ENCODE results near the gene MYZAP.
A peak's percentile ranks its signal among the peaks of the same experiment; 100 is the strongest.
"Not testable (repeated sequence)": the region's sequence is repeated elsewhere in the genome, so short reads cannot be mapped to it uniquely, and the experiment has no call there.

The MYZAP gene

DNA sequence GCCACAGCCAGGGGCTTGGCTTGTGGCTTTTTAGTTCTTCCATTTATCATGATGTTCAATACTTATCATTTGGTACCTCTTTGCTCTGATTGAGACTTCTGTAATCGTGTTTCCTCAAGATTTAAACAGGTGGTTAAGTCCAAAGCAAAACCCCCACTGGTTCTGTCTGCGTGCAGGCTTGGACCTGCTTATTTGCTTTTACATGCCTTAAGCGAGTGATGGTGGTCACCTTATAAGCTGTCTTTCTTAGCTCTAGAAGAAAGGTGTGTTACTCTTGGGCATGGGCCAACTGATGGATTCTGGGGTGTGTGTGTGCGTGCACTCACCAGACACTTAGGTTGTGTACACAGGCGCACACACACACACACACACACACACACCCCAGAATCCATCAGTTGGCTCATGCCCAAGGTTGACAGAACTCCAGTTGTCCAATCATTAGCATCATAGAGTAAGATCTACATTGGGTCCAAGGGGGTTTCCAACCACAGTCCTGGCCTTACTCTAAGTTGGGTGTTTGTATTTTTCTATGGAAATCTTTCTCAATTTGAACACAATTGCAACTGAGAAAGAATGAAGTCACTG is 1.2 kb downstream of the MYZAP start:
- DNase-seq = no peak

GRCh38 chr15:57594479-57594878 is 2.8 kb downstream of the MYZAP start:
- no peak for DNase-seq

- no peak for DNase-seq
These were observed 3.5 kb downstream of the MYZAP start for GRCh38 chr15:57595011-57595866.

- DNase-seq = no peak
These were observed 4.7 kb downstream of the MYZAP start for GRCh38 chr15:57596301-57596855.

DNA sequence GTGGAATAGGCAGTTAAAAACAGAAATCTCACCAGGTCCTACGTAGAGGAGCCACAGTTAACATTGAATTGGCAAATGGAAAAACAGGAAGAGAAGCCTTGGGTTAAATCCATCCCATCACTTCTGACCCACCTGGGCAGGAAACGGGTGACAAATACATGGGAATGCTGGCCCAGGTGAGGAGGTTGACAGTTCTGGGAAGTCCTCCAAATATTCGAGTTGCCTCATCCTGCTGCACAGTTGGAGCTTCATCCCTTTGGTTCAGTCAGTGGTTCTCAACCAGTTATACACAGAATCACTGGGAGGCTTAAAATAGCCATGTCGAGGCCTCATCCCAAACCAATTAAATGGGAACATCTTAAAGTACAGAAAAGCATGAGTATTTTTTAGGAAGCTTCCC is 5.3 kb downstream of the MYZAP start:
- no peak for DNase-seq

DNA sequence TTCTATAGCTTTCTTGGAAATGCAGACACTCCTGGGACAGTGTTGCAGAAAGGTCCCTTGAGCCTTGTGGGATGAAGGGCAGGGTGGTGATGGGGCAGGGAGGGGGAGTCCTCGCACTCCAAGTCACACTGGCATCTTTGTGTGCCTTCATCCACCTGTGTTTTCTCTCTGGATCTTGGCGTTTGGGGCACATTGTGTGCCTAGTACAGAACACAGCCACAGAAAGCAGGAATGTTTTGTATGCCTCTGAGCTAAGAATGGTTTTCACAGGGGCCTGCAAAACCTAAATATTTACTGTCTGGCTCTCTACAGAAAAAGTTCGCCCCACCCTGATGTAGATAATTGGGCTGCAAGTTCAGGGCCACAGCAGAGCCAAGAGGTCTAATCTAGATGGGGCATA is 5.7 kb downstream of the MYZAP start:
- DNase-seq = no peak

DNA sequence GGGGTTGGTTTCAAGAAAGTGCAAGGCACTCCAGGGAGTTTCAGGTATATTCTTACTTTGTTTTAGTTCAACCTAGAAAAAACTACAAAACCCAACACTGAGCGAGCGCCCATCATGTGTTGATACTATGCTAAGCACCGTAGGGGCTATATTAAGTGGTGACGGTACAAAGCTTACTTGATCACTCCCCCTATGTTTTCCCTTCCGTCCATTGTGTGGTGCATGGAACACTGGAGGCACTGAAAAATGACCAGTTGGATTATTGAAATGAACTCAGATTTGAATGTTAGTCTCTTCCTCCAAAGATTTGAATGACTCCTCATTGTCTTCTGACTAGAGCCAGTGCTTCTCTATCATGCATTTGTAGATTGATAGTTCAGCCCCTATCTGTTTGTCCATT is 6.6 kb downstream of the MYZAP start:
- no peak for DNase-seq

GRCh38 chr15:57599296-57599810 is 7.6 kb downstream of the MYZAP start:
- DNase-seq = no peak

DNA sequence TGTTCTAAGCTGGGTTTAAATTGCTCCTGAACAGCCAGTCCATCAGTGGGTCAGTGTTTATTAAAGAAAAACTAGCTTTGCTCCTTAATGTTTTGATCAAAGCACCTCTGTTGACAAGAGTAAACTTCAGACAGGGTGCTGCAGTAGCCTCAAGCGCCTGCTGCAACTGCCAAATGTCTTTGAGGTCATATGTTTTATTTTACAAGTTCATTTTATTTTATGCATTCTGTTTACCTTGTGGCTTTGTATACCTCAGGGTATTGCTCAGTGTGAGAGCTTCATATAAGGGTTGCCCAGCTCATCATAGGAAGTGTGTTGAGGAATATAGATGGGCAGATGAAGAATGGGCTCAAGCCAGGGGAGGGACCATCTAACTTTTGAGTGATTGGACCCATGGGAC is 8.5 kb downstream of the MYZAP start:
- no peak for DNase-seq

DNA sequence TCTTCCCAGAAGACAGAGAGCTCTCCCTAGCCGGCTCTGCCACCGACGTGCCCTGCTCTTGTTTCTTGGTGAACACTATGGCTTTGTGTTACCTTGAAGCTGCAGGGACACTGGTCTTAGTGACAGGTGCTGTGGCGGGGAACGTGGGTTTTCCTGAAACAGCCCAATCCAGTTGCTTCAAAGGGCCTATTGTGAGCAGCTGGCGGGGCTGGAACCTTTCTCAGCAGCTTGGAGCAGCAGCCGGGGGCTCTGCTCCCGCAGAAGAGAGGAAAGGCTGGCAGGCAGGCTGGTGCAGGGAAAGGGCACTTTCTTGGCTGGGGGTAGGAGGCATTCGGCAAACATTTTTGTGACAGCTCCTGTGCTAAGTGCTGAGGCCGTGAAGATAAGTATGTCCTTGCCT is 12.8 kb downstream of the MYZAP start:
- no peak for DNase-seq

DNA sequence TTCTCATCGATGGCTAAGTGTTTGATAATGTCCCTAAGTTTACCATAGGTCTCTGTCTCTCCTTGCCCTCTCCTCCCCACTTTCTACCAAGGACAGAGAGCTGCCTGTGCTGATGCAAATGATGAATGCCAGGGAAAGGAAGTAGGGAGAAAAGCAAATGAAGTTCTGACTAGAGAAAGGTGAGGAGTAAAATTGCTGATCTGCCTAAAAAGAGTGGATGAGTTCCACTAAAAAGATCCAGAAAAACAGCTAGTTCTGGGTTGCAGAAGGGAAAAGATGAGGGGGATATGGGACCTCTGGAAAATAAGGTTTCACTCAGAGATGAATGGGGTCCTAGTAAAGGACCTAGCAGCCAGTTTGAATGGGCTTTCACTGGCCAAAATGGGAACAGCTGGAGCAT is 13.8 kb downstream of the MYZAP start:
- no peak for DNase-seq

- no peak for DNase-seq
These were observed 14.3 kb downstream of the MYZAP start for GRCh38 chr15:57606048-57606447.

DNA sequence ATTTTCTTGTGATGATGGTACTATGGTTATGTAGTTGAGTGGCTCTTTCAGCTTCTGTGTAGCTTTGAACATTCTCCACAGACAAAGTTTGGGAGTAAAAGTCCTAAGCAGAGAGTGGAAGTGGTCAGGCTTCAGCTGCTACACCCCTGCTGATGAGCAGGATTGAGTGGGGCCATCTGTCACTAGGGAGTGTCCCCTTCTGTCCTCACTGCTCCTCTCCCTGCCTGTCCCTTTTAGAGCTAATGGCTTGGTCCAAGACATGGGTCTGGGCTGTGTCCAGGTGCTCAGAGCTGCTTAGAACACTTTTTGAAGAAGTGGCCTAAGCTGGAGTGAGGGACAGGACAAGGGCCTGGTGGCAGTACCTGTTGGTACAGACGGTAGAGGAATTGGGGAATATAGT is 15.1 kb downstream of the MYZAP start:
- DNase-seq = no peak

GRCh38 chr15:57607570-57608000 is 15.9 kb downstream of the MYZAP start:
- DNase-seq = peak; percentile 25

GRCh38 chr15:57609805-57610529 is 18.3 kb downstream of the MYZAP start:
- peak; percentile 11 for DNase-seq

GRCh38 chr15:57611123-57611522 is 19.4 kb downstream of the MYZAP start:
- DNase-seq = no peak

DNA sequence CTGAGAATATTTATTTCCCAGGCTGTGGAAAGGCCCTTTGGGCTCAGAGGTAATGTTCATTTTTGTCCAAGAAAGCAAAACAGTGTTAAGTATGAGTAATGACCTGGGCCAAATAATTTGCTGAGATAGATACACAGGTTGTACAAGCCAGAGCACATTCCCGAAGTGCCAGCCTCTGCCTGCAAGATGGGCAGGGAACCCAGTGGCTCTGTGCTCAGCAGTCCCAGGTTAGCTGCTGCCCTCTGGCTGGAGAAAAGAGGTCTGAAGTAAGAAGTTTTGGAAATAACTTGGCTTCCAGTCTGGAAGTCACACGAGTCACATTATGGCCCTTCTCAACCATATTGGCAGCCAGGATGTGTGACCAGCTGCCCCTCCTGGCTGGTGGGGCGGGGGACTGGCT is 20.2 kb downstream of the MYZAP start:
- DNase-seq = no peak

DNA sequence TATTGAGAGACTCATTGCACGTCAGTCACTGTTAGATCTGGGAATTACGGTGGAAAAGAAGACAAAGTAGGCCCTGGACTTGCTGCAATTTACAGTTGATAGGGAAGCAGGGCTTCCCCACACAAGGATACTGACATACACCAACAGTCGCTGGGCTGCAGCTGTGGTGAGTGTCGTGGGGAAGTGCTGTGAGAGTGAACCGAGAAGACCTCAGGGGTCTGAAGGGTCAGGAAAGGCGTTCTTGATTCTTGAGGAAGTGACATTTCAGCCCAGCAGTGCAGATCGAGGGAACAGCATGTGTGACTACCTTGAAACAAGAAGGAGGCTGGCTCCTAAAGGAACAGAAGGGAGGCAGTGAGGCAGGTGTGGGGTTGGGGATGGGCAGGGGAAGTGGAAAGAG is 22.5 kb downstream of the MYZAP start:
- no peak for DNase-seq

DNA sequence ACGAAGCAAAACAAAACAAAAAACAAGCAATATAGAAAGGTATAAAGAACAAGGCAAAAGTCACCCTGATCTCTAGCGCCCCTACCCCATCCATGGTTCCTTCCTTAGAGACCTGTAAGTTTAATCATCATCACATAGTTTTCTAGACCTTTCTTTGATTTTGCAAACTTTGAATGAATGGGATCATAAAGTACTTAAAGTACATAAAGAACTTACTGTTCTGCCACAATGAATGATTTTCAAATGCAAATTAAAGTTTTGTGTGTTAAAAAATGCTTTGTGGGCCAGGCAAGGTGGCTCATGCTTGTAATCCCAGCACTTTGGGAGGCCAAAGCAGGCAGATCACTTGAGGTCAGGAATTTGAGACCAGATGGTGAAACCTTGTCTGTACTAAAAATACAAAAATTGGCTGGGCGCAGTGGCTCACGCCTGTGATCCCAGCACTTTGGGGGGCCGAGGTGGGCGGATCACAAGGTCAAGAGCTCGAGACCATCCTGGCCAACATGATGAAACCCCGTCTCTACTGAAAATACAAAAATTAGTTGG is 24.3 kb downstream of the MYZAP start:
- DNase-seq = not testable (repeated sequence)

- DNase-seq = no peak
These were observed 26.6 kb downstream of the MYZAP start for GRCh38 chr15:57618325-57618724.

GRCh38 chr15:57619746-57620145 is 28.0 kb downstream of the MYZAP start:
- DNase-seq = no peak

GRCh38 chr15:57624730-57625129 is 33.0 kb downstream of the MYZAP start:
- DNase-seq = no peak
